Germinal center (tissue), 1 donor: ENCODE measurements around the gene CFHR4.
"Not testable (repeated sequence)": the region's sequence is repeated elsewhere in the genome, so short reads cannot be mapped to it uniquely, and the experiment has no call there.

Source experiments
- DNase-seq: peaks from one replicate; pipeline ENCODE4 v3.0.0; 2012; ENCODE audit warnings: mixed read lengths, low spot score

The CFHR4 gene

GRCh38 chr1:196887515-196888239 lies at the start of gene CFHR4:
Gene CFHR4 (plus strand): TSS chr1:196888052. CDS start chr1:196888151, 99 bp downstream.
- DNase-seq = no peak

- not testable (repeated sequence) for DNase-seq
These were observed 38.0 kb upstream of the CFHR4 start for GRCh38 chr1:196849613-196850492.

GRCh38 chr1:196856053-196856452 lies 31.8 kb upstream of the CFHR4 start:
- DNase-seq = no peak

- no peak for DNase-seq
These were observed 30.7 kb upstream of the CFHR4 start for GRCh38 chr1:196857188-196857587.

GRCh38 chr1:196858811-196859210 lies 29.0 kb upstream of the CFHR4 start:
- no peak for DNase-seq

GRCh38 chr1:196860323-196860884 lies 27.4 kb upstream of the CFHR4 start:
- no peak for DNase-seq

- DNase-seq = no peak
These were observed 26.4 kb upstream of the CFHR4 start for GRCh38 chr1:196861429-196861828.

- no peak for DNase-seq
These were observed 20.9 kb upstream of the CFHR4 start for GRCh38 chr1:196866974-196867373.

- DNase-seq = no peak
These were observed 14.5 kb upstream of the CFHR4 start for GRCh38 chr1:196873385-196873784.

GRCh38 chr1:196875935-196876334 lies 11.9 kb upstream of the CFHR4 start:
- no peak for DNase-seq

GRCh38 chr1:196877964-196878363 lies 9.9 kb upstream of the CFHR4 start:
- no peak for DNase-seq

GRCh38 chr1:196886560-196886959 lies 1.3 kb upstream of the CFHR4 start:
- not testable (repeated sequence) for DNase-seq

- no peak for DNase-seq
These were observed 2.8 kb downstream of the CFHR4 start for GRCh38 chr1:196890668-196891067.

- no peak for DNase-seq
These were observed 3.4 kb downstream of the CFHR4 start for GRCh38 chr1:196891251-196891650.

- DNase-seq = no peak
These were observed 8.5 kb downstream of the CFHR4 start for GRCh38 chr1:196896355-196896754.

GRCh38 chr1:196897158-196897828 lies 9.4 kb downstream of the CFHR4 start:
- DNase-seq = no peak

- no peak for DNase-seq
These were observed 14.5 kb downstream of the CFHR4 start for GRCh38 chr1:196902344-196902743.

GRCh38 chr1:196910215-196910614 lies 22.4 kb downstream of the CFHR4 start:
- no peak for DNase-seq

GRCh38 chr1:196912283-196912682 lies 24.4 kb downstream of the CFHR4 start:
- DNase-seq = not testable (repeated sequence)

- DNase-seq = not testable (repeated sequence)
These were observed 39.0 kb downstream of the CFHR4 start for GRCh38 chr1:196926839-196927238.

GRCh38 chr1:196932853-196933252 lies 45.0 kb downstream of the CFHR4 start:
- not testable (repeated sequence) for DNase-seq

- DNase-seq = no peak
These were observed 45.8 kb downstream of the CFHR4 start for GRCh38 chr1:196933531-196934189.
